Activated CD4-positive, CD25-positive, alpha-beta regulatory T cell treated with anti-CD3 and anti-CD28 coated beads, Interleukin-2, amount 50 U/mL, for 72 hours (primary cell): Measurements from ENCODE around the gene DPP6.

Experiments used
- DNase-seq: peaks from one replicate; pipeline ENCODE4 v3.0.0; 2021

DPP6 gene

GRCh38 chr7:154474903-154475520 is 422.8 kb downstream of the DPP6 start:
- no peak for DNase-seq

- no peak for DNase-seq
These were observed 423.7 kb downstream of the DPP6 start for GRCh38 chr7:154475864-154476263.

- DNase-seq: no peak
These were observed 428.6 kb downstream of the DPP6 start for GRCh38 chr7:154480817-154481216.

- no peak for DNase-seq
These were observed 430.7 kb downstream of the DPP6 start for GRCh38 chr7:154482863-154483262.

GRCh38 chr7:154484406-154484805 is 432.2 kb downstream of the DPP6 start:
- DNase-seq: no peak

- DNase-seq: no peak
These were observed 432.7 kb downstream of the DPP6 start for GRCh38 chr7:154484943-154485342.

GRCh38 chr7:154489897-154490296 is 437.7 kb downstream of the DPP6 start:
- no peak for DNase-seq

- no peak for DNase-seq
These were observed 441.4 kb downstream of the DPP6 start for GRCh38 chr7:154493594-154493993.

- DNase-seq: no peak
These were observed 445.6 kb downstream of the DPP6 start for GRCh38 chr7:154497751-154498150.

- no peak for DNase-seq
These were observed 451.9 kb downstream of the DPP6 start for GRCh38 chr7:154503962-154504550.

GRCh38 chr7:154504918-154505317 is 452.7 kb downstream of the DPP6 start:
- no peak for DNase-seq

- DNase-seq: no peak
These were observed 453.2 kb downstream of the DPP6 start for GRCh38 chr7:154505362-154505761.

GRCh38 chr7:154509192-154509591 is 457.0 kb downstream of the DPP6 start:
- no peak for DNase-seq

- DNase-seq: no peak
These were observed 460.1 kb downstream of the DPP6 start for GRCh38 chr7:154512121-154512833.

- no peak for DNase-seq
These were observed 465.6 kb downstream of the DPP6 start for GRCh38 chr7:154517768-154518167.

GRCh38 chr7:154519229-154519628 is 467.0 kb downstream of the DPP6 start:
- DNase-seq: no peak

GRCh38 chr7:154530136-154530535 is 477.9 kb downstream of the DPP6 start:
- DNase-seq: no peak

- DNase-seq: no peak
These were observed 480.6 kb downstream of the DPP6 start for GRCh38 chr7:154532771-154533170.

GRCh38 chr7:154540596-154540995 is 488.4 kb downstream of the DPP6 start:
- DNase-seq: no peak

GRCh38 chr7:154541606-154542005 is 489.4 kb downstream of the DPP6 start:
- no peak for DNase-seq

- no peak for DNase-seq
These were observed 494.9 kb downstream of the DPP6 start for GRCh38 chr7:154546946-154547587.

GRCh38 chr7:154553711-154554265 is 501.6 kb downstream of the DPP6 start:
- no peak for DNase-seq

- no peak for DNase-seq
These were observed 507.3 kb downstream of the DPP6 start for GRCh38 chr7:154559454-154559853.

GRCh38 chr7:154564676-154565075 is 512.5 kb downstream of the DPP6 start:
- no peak for DNase-seq
